Omental fat pad (tissue), 4 donors: ENCODE data around the gene PSMD11. TPM values are rescaled to one million over a fixed set of nuclear protein-coding genes. Genes with fewer than 3 reads are reported as not detected.

Experiments
- ATAC-seq: fragments of 150-250 bp; one replicate; pipeline ENCODE4 v1.9.1; 2016; ENCODE audit warnings: mild to moderate bottlenecking, moderate library complexity; ENCODE audit not compliant: low FRiP score
- DNase-seq: peaks from one replicate; pipeline ENCODE4 v3.0.0-alpha.2; 2019; ENCODE audit warnings: low spot score
- total RNA-seq, 4 donors: library from RNA; depleted of rRNA; stranded (reverse); fragments of >200 nt; gene quantifications; one replicate each; pipeline ENCODE4 v1.1.0, GENCODE V29; 2016
- TF ChIP-seq, protein P1 (sequence below), 3 donors: fragments of 450-650 bp; IDR thresholded peaks; one replicate each; pipeline ENCODE4 v1.5.1; 2016 to 2017; ENCODE audit warnings: antibody characterized with exemption in 3 of 3, mild to moderate bottlenecking in 3 of 3, moderate library complexity in 2 of 3

PSMD11 gene
- total RNA-seq, 4 donors from 2014 or later: 58.2 to 114 (median 67.0) TPM

DNA sequence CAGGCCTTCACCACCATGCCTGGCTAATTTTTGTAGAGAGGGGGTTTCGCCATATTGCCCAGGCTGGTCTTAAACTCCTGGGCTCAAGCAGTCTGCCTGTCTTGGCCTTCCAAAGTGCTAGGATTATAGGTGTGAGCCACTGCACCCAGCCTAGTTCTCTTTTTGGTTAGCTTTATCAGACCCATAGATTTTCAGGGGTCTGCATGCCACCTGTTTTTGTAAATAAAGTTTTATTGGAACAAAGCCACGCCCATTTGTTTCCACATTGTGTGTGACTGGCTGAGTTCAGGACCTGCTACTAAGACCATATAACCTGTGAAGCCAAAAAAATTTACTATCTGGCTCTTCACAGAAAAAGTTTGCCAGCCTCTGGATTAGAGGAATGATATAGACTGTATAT lies 7.6 kb downstream of the PSMD11 start:
- TF ChIP-seq, protein P1, sequence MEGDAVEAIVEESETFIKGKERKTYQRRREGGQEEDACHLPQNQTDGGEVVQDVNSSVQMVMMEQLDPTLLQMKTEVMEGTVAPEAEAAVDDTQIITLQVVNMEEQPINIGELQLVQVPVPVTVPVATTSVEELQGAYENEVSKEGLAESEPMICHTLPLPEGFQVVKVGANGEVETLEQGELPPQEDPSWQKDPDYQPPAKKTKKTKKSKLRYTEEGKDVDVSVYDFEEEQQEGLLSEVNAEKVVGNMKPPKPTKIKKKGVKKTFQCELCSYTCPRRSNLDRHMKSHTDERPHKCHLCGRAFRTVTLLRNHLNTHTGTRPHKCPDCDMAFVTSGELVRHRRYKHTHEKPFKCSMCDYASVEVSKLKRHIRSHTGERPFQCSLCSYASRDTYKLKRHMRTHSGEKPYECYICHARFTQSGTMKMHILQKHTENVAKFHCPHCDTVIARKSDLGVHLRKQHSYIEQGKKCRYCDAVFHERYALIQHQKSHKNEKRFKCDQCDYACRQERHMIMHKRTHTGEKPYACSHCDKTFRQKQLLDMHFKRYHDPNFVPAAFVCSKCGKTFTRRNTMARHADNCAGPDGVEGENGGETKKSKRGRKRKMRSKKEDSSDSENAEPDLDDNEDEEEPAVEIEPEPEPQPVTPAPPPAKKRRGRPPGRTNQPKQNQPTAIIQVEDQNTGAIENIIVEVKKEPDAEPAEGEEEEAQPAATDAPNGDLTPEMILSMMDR (IDR thresholded peaks at IDR 0.05): no peak
- no peak for ATAC-seq
- no peak for DNase-seq

DNA sequence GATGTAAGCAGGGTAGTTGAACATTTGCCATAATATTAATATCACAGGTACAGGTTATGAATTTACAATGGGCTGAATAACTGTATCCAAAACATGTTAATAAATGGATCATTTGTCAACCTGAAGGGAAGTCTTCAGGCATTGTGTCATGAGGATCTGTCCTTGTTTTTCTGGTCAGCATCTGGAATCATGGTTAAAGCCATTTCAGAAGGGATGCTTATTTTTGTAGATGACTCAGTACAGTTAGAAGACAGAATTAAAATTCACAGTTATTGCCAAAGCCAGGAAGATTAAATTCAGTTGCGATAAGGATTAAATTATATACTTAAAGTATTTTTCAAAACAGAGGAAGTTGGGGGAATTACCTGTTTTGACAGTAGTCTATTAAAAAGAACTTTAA lies 8.0 kb downstream of the PSMD11 start:
- TF ChIP-seq, protein P1 (IDR thresholded peaks at IDR 0.05): no peak

DNA sequence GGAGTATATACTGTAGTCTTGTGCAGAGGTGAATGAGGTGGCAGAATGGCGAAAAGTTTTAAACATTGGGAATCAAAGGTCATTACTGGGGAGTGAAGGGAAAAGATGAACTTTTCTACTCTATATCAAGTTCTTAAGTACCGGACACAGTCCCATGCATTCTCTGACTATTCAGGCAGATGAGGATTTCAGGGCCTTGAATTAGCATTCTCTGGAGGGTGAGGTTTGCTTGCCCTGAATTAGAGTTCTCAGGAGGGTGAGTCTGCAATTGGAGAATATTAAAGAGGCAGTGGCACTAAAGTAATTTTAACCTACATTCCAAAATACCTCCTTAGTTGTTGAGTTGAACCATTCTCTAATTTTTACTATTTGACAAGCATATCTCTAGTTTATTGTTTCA lies 9.1 kb downstream of the PSMD11 start:
- DNase-seq (no peak), ATAC-seq (no peak)
- TF ChIP-seq, protein P1 (IDR thresholded peaks at IDR 0.05): no peak

More for the DNA sequence above, 8.0 kb downstream of the PSMD11 start:
- DNase-seq: no peak
- no peak for ATAC-seq

DNA sequence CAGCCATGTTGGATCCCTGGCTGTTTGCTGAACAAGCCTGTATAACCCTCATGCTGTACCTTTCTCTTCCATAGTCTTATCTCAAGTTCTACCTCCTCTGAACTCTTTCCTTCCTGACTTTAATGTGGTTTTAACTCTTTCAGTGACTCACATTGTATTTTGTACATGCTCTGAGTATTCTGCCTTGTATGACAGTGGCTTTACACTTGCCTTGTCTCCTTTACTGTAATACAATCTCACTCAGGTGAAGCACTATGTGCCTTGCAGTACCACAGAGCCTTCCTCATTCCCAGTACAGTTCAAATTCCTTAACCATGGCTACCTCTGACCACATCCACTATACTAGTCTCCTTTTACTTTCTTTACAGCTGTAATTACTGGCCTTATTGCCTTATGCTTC lies 14.1 kb downstream of the PSMD11 start:
- TF ChIP-seq, protein P1 (IDR thresholded peaks at IDR 0.05): no peak
- ATAC-seq (no peak), DNase-seq (no peak)

DNA sequence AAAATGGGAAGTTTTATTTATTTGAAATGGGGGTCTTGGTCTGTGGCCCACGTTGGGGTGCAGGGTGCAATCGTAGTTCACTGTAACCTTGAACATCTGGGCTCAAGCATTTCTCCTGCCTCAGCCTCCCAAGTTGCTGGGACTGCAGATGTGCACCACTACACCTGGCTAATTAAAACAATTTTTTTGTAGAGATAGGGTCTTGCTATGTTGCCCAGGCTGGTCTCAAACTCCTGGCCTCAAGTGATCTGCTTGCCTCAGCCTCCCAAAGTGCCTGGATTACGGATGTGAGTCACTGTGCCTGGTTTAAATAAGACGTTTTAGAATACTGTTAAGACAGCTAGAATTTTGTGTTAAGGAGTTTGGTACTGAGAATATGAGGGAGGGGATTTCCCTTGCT lies 15.7 kb downstream of the PSMD11 start:
- DNase-seq (no peak), ATAC-seq (no peak)
- TF ChIP-seq, protein P1 (IDR thresholded peaks at IDR 0.05): no peak

DNA sequence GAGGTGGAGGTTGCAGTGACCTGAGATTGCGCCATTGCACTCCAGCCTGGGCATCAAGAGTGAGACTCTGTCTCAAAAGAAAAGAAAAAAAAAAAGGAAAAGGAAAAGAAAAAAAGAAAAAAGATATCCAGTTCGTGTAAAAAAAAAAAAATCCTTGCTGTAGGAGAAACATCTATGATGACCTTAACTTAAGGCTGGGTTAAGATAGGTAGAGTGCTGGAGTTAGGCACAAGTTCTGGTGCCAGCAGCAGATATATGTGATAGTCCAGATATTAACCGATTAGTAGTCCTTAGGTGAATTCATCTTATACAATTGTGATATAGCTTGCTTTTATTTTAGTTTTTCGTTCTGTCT lies 17.2 kb downstream of the PSMD11 start:
- DNase-seq: no peak
- TF ChIP-seq, protein P1 (IDR thresholded peaks at IDR 0.05): no peak
- no peak for ATAC-seq

DNA sequence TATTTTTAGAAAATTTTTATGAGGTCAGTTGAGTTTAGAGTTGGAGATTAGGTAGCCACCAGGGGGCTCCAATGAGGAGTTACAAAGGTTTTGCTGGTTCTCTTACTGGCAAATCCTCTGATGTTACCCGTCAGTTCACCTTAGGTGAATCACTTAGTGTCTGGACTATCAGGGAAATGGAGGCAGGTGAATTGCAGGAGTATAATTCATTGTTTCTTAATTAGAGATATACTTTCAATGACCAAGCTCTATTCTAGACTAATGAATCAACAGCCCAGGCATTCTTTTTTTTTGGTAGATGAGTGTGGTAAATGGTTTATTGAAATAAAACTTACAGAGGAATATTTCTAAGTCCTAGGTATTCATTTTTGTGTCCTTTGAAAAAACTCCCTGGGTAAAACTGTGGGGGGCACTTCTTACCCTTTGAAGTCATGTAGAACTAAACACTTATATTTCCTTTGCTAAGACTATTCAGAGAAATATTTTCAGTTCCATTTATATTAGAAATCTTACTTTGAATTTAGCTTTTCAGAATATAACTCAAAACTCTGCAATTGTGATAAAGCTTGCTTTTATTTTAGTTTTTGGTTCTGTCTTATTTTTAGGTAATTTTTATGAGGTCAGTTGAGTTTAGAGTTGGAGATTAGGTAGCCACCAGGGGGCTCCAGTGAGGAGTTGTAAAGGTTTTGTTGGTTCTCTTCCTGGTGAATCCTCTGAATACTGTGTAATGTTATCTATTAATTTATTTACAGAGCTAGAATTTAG lies 17.7 kb downstream of the PSMD11 start:
- no peak for DNase-seq
- TF ChIP-seq, protein P1 (IDR thresholded peaks at IDR 0.05): no peak
- ATAC-seq: peak; percentile 51
